Left ventricle myocardium inferior (tissue), 1 donor: ENCODE measurements around the gene JARID2. TPM values are rescaled to one million over a fixed set of nuclear protein-coding genes. Genes with fewer than 3 reads are reported as not detected.
A peak's percentile ranks its signal among the peaks of the same experiment; 100 is the strongest.

Source experiments
- DNase-seq: peaks from one replicate; pipeline ENCODE4 v3.0.0-alpha.2; 2020
- H3K27ac ChIP-seq: fragments of 200-600 bp; replicated peaks from 2 replicates; pipeline ENCODE4 v1.8.0; 2021
- H3K27me3 ChIP-seq: fragments of 200-600 bp; 2 replicates; pipeline ENCODE4 v1.8.0; 2021; ENCODE audit warnings: low read depth
- H3K36me3 ChIP-seq: fragments of 200-600 bp; 2 replicates; pipeline ENCODE4 v1.8.0; 2021
- H3K4me1 ChIP-seq: fragments of 200-600 bp; 2 replicates; pipeline ENCODE4 v1.8.0; 2021
- H3K4me3 ChIP-seq: fragments of 200-600 bp; 2 replicates; pipeline ENCODE4 v1.8.0; 2021; ENCODE audit warnings: mild to moderate bottlenecking, moderate library complexity
- H3K9me3 ChIP-seq: fragments of 200-600 bp; replicated peaks from 2 replicates; pipeline ENCODE4 v1.8.0; 2021
- intact Hi-C: fragments of 100-400 bp; cut with micrococcal nuclease; formaldehyde crosslinking; loops from one replicate; pipeline ENCODE4 v1.11.0; 2022
- total RNA-seq: library from RNA; stranded (reverse); fragmentation: NEBNext Ultra II Directional; extraction: Animal tissue kit (Norgen Biotek cat#: 25700); gene quantifications from one replicate; pipeline ENCODE4 v1.2.1, GENCODE V29; 2021
- TF ChIP-seq, protein P1 (sequence below): fragments of 200-600 bp; IDR thresholded peaks from 2 replicates; pipeline ENCODE4 v1.8.0; 2021; ENCODE audit warnings: antibody characterized with exemption, mild to moderate bottlenecking, borderline replicate concordance
- donor health status: DM: no; HTN: yes; CAD: no; lungs with severe emphysema.

The JARID2 gene
- total RNA-seq, 1 donor from 2014 or later, result 6.5 TPM

DNA sequence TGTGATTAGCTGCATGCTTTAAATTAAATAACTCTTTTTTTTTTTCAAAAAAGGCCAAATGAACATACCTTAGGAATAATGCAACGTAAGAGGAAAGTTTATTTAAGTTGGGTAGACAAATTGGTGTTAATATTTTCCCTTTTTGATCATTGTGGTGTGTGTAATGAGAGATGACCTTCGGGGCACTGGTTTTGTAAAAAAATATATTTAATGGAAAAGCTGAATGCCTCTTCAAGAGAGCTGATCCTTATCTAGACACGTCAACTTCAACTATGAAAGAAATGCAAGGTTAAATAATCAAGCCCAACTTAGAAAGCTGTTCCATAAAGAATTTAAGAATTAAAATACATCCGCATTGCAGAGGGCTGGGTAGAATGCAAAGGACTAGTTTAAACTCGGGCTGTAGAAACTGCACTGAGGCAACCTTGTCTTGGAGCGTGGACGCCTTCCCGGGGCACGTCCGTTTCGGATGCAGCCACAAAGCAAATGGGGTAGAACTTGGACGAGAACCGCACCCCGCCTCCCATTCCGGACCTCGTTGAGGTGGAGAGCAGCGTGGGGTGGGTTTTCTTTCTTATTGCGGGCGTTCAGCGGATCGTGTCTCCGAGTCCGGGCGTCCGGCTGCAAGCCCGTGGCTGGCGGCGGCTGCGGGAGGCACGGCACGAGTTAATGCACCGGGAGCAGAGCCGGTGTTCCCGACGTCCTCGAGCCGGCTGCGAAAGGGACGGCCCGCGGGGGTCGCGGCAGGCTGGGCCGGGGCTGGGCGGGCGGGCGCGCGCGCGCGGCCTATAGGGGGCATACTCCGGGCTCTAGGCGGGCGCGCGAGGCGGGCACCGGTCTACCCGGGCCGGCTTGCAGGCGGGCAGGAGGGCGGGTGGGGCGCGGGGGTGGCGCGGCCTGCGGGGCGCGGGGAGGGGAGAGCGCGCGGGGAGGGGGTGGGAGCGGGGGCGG lies 1.9 kb downstream of the JARID2 start:
- H3K36me3 ChIP-seq, result no peaks in the 10 kb centered on the region
- H3K27ac ChIP-seq, result peak overlapping the region; percentile 94
- peak overlapping the region; percentile 90 for H3K4me3 ChIP-seq
- TF ChIP-seq, protein P1, sequence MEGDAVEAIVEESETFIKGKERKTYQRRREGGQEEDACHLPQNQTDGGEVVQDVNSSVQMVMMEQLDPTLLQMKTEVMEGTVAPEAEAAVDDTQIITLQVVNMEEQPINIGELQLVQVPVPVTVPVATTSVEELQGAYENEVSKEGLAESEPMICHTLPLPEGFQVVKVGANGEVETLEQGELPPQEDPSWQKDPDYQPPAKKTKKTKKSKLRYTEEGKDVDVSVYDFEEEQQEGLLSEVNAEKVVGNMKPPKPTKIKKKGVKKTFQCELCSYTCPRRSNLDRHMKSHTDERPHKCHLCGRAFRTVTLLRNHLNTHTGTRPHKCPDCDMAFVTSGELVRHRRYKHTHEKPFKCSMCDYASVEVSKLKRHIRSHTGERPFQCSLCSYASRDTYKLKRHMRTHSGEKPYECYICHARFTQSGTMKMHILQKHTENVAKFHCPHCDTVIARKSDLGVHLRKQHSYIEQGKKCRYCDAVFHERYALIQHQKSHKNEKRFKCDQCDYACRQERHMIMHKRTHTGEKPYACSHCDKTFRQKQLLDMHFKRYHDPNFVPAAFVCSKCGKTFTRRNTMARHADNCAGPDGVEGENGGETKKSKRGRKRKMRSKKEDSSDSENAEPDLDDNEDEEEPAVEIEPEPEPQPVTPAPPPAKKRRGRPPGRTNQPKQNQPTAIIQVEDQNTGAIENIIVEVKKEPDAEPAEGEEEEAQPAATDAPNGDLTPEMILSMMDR, result peak; percentile 48
- peaks cover 84% of the 10 kb centered on the region for H3K4me1 ChIP-seq
- H3K9me3 ChIP-seq, result no peaks in the 10 kb centered on the region
- intact Hi-C loops, result no loop called here
- H3K27me3 ChIP-seq, result no peaks in the 10 kb centered on the region
- peak; percentile 61 for DNase-seq

DNA sequence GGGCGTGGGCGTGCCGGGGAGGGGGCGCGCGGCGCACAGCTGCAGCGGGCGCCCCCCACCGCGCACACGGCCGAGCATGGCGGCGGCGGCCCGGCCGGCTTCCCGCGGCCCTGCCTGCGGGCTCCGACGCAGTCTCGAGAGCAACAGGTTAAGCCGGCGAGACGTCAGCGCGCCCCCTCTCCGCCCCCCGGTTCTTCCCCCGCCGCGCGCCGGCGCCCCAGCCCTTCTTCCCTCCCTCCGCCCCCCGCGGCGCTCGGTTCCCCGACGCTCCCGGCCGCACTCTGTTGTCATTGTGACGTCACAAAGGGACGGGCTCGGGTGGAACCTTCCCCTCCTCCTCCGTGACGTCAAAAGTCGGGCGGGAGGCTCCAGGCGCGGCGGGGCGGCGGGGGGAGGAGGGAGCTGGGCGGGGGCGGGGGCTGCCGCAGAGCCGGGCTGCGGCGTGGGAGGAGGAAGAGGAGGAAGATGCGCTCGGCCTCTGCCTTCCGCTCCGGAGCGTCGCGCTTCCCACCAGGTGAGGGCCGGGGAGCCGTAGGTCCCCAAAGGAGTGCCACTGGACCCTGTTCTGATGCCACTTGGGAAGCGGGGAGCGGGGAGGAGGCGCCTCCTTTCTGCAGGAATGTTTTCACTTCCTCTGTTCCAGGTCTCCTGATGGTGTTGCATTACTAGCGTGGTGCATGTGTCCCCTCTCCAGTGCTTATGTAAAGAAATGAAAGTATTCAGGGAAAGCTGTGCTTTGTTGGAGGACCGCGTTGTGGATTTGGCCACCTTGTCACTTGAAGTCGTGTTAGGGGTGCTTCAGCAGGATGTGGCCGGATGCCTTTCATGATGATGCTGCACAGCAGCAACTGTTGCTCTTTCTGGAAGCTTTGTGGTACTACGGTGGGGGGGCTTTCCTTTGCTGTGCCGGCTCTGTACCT lies 2.8 kb downstream of the JARID2 start:
- no peaks in the 10 kb centered on the region for H3K36me3 ChIP-seq
- H3K27ac ChIP-seq, result peak overlapping the region; percentile 94
- H3K4me1 ChIP-seq, result peaks cover 87% of the 10 kb centered on the region
- DNase-seq, result peak; percentile 95
- H3K9me3 ChIP-seq, result no peaks in the 10 kb centered on the region
- intact Hi-C loops, result no loop called here
- peak overlapping the region; percentile 90 for H3K4me3 ChIP-seq
- no peaks in the 10 kb centered on the region for H3K27me3 ChIP-seq
- TF ChIP-seq, protein P1, result peak; percentile 42

DNA sequence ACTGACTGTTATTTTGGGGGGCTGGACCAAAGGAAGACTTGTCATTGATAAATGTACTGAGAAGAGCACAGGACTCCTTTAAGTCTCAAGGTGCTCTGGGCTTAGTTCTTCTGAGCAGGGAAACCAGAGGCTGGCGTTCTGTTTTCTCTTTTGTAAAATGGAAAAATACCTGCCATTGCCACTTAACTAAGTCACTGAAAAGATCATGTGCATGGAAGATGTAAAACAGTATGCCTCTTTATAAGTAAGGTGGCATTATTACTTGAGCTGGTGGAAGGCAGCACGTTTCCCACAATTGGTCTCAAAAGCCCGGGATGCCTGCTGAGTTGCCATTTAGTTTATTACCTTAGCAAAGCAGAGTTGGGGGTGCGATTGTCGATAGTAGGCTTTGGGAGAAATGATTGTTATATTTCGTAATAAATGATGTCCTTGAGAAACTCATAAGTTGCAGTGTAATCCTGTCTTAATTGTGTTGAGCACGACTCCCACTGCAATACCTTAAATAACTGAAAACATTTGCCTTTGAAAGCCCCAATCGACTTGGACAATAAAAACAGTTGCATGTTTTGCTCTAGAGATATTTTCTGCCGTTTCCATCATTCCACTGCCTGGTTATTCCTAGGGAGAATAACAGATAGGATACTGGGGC lies 3.6 kb downstream of the JARID2 start:
- TF ChIP-seq, protein P1, result no peak
- peaks cover 88% of the 10 kb centered on the region for H3K4me1 ChIP-seq
- intact Hi-C loops, result no loop called here
- no peaks in the 10 kb centered on the region for H3K36me3 ChIP-seq
- H3K4me3 ChIP-seq, result peak overlapping the region; percentile 90
- H3K9me3 ChIP-seq, result no peaks in the 10 kb centered on the region
- no peak for DNase-seq
- H3K27me3 ChIP-seq, result no peaks in the 10 kb centered on the region
- H3K27ac ChIP-seq, result peak overlapping the region; percentile 94

DNA sequence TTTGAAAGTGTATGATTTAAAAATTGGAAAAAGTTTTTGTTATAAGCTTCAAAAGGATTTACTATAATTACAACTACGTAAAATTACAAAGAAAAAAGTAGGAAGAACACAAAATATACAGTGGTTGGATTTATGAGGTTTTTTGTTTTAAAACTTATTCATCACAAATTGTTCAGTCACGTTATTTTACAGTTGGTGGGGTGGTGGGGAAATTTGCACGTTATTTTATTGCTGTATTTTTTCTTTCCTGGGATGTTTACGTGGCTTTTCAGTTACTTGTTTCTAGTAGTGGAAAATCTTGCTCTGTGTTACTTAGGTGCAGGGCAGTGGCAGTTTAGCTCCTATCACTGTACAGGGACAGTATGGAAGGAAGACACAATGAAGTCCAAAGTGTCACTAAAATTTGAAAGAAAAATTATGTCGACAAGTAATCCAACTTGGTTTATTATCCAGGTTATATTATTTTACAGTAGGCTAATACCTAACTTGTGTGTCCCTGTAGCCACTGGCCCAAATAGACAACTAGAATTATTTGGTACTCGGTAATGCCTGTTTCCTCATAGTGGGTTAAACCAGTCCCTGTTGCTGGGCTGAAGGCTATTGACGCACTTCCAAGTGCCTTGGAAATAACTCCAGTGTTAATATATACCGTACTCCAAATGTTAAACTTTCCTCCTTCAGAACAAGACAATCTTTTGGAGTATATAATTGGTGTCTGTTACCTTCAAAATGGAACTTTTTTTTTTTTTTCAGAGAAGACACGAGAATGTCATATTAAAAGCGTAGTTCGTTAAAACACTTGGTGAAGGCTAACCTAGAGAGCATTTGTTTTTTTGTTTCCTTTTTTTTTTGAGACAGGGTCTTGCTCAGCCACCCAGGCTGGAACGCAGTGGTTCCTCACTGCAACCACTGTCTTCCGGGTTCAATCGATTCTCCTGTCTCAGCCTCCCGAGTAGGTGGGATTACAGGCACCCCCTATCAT lies 4.6 kb downstream of the JARID2 start:
- TF ChIP-seq, protein P1, result no peak
- no peak for DNase-seq
- H3K36me3 ChIP-seq, result no peaks in the 10 kb centered on the region
- H3K27ac ChIP-seq, result peak overlapping the region; percentile 94
- intact Hi-C loops, result no loop called here
- H3K4me3 ChIP-seq, result no peak overlapping the region
- no peaks in the 10 kb centered on the region for H3K27me3 ChIP-seq
- H3K4me1 ChIP-seq, result peaks cover 90% of the 10 kb centered on the region
- H3K9me3 ChIP-seq, result no peaks in the 10 kb centered on the region
